HCT116 (cell line): ENCODE measurements around the gene MBP. TPM values are rescaled to one million over a fixed set of nuclear protein-coding genes. Genes with fewer than 3 reads are reported as not detected.

Experiments
- ATAC-seq: fragments of 200-7000 bp; cut with Tn5 transposase; 2 replicates; pipeline ENCODE4 v1.9.1; 2020; ENCODE audit warnings: mild to moderate bottlenecking, moderate library complexity
- BruUV-seq: library from RNA; stranded (reverse); fragments of 400-500 nt; replicated peaks from 2 replicates; lab custom pipeline; 2021; lab: Mats Ljungman, UMichigan
- CTCF ChIA-PET: fragments of 300-600 bp; sonication (Branson Sonifier 250); formaldehyde crosslinking; loops from one replicate; lab custom pipeline; 2021; ENCODE audit warnings: antibody characterized with exemption; lab: Charles Lee
- POLR2A ChIA-PET: fragments of 300-600, 350-600 bp; sonication (Branson Sonifier 250); formaldehyde crosslinking; loops from one replicate; lab custom pipeline; 2021; ENCODE audit warnings: antibody characterized with exemption; lab: Charles Lee
- RAD21 ChIA-PET, 2 experiments: fragments of 300-600 bp; sonication (Branson Sonifier 250); formaldehyde crosslinking; loops; one replicate each; lab custom pipeline; 2023; ENCODE audit warnings: low total read pairs in 2 of 2; ENCODE audit not compliant: uncharacterized antibody in 2 of 2, unreplicated experiment in 2 of 2, low non-redundant PET in 1 of 2; lab: Charles Lee
- DNase-seq: peaks from one replicate; pipeline ENCODE4 v3.0.0-alpha.2; 2010; ENCODE audit warnings: low read depth, low spot score
- H2AFZ ChIP-seq: fragments of 200-600 bp; shearing (Covaris generic), sonication (generic); 2 replicates; pipeline ENCODE4 v1.6.1; 2017; ENCODE audit warnings: low read depth, mixed run types, mixed read lengths, antibody characterized with exemption, low read length; ENCODE audit not compliant: poor library complexity, severe bottlenecking
- H3K27ac ChIP-seq: 2 replicates; pipeline ENCODE4 v1.5.1; 2012; ENCODE audit warnings: low read depth, low read length
- H3K27me3 ChIP-seq: fragments of 200-600 bp; sonication (generic); 2 replicates; pipeline ENCODE4 v1.6.1; 2016; ENCODE audit warnings: mixed run types, low read length, mixed read lengths; ENCODE audit not compliant: insufficient read depth
- H3K36me3 ChIP-seq, 2 experiments: fragments of 200-500 bp in 1 of 2; fragments of 200-600 bp in 1 of 2; sonication (Bioruptor generic) in 1 of 2; sonication (generic) in 1 of 2; 2 replicates each; pipeline versions ENCODE4 v1.5.1 to v1.6.1; 2014 to 2016; ENCODE audit warnings: low read length in 2 of 2, inconsistent platforms in 1 of 2, mixed read lengths in 1 of 2, mixed run types in 1 of 2; ENCODE audit not compliant: insufficient read depth in 2 of 2, control insufficient read depth in 1 of 2
- H3K4me1 ChIP-seq, 2 experiments: fragments of 200-600 bp in 1 of 2; sonication (generic) in 1 of 2; 2 replicates each; pipeline versions ENCODE4 v1.5.1 to v1.6.1; 2012 to 2017; ENCODE audit warnings: low read length in 2 of 2, inconsistent platforms in 1 of 2, mild to moderate bottlenecking in 1 of 2, mixed read lengths in 1 of 2, mixed run types in 1 of 2, moderate library complexity in 1 of 2; ENCODE audit not compliant: insufficient read depth in 2 of 2, control insufficient read depth in 1 of 2
- H3K4me2 ChIP-seq: fragments of 200-600 bp; sonication (generic); 2 replicates; pipeline ENCODE4 v1.6.1; 2017; ENCODE audit warnings: mixed run types, low read length, mixed read lengths
- H3K4me3 ChIP-seq, 2 experiments: fragments of 200-600 bp in 1 of 2; sonication (generic) in 1 of 2; replicated peaks in 1 of 2; 2 replicates each; pipeline ENCODE4 v1.5.1; 2011 to 2016; ENCODE audit warnings: low read length in 2 of 2, control low read depth in 1 of 2, low read depth in 1 of 2, mild to moderate bottlenecking in 1 of 2, mixed read lengths in 1 of 2, mixed run types in 1 of 2
- H3K79me2 ChIP-seq: fragments of 200-600 bp; sonication (generic); 2 replicates; pipeline ENCODE4 v1.6.1; 2017; ENCODE audit warnings: mild to moderate bottlenecking, mixed run types, low read length, moderate library complexity, mixed read lengths; ENCODE audit not compliant: insufficient read depth
- H3K9ac ChIP-seq: fragments of 200-600 bp; sonication (generic); 2 replicates; pipeline ENCODE4 v1.6.1; 2016; ENCODE audit warnings: low read length, mixed read lengths
- H3K9me2 ChIP-seq: fragments of 200-600 bp; sonication (generic), shearing (Covaris generic); 2 replicates; pipeline ENCODE4 v1.6.1; 2017; ENCODE audit warnings: mixed run types, mild to moderate bottlenecking, moderate library complexity; ENCODE audit not compliant: insufficient read depth
- H3K9me3 ChIP-seq, 2 experiments: fragments of 200-500 bp in 1 of 2; fragments of 200-600 bp in 1 of 2; sonication (Bioruptor generic) in 1 of 2; sonication (generic) in 1 of 2; 2 replicates each; pipeline ENCODE4 v1.6.1; 2014 to 2017; ENCODE audit warnings: low read length in 2 of 2, mixed read lengths in 2 of 2, inconsistent platforms in 1 of 2, low read depth in 1 of 2, mild to moderate bottlenecking in 1 of 2, mixed run types in 1 of 2, moderate library complexity in 1 of 2; ENCODE audit not compliant: control insufficient read depth in 1 of 2, insufficient read depth in 1 of 2
- H4K20me1 ChIP-seq: fragments of 200-600 bp; sonication (generic), shearing (Covaris generic); 2 replicates; pipeline ENCODE4 v1.6.1; 2017; ENCODE audit warnings: mixed run types, mild to moderate bottlenecking, moderate library complexity; ENCODE audit not compliant: insufficient read depth
- CBX3 ChIP-seq: IDR thresholded peaks from 2 replicates; pipeline ENCODE4 v1.6.1; 2012; ENCODE audit warnings: low read depth
- CEBPB ChIP-seq: IDR thresholded peaks from 2 replicates; pipeline ENCODE4 v1.6.1; 2012; ENCODE audit warnings: low read depth
- EGR1 ChIP-seq: IDR thresholded peaks from 2 replicates; pipeline ENCODE4 v1.6.1; 2012; ENCODE audit warnings: low read depth
- JUND ChIP-seq: IDR thresholded peaks from 2 replicates; pipeline ENCODE4 v1.6.1; 2012
- POLR2AphosphoS5 ChIP-seq: IDR thresholded peaks from 2 replicates; pipeline ENCODE4 v1.6.1; 2011; ENCODE audit warnings: mild to moderate bottlenecking, low read depth, low read length, moderate library complexity
- SRF ChIP-seq: IDR thresholded peaks from 2 replicates; pipeline ENCODE4 v1.6.1; 2012; ENCODE audit warnings: low read depth
- YY1 ChIP-seq: IDR thresholded peaks from 2 replicates; pipeline ENCODE4 v1.6.1; 2011; ENCODE audit warnings: low read length, low read depth, moderate library complexity, mild to moderate bottlenecking; ENCODE audit not compliant: insufficient replicate concordance; ENCODE audit errors: extremely low read depth
- ZBTB33 ChIP-seq: IDR thresholded peaks from 2 replicates; pipeline ENCODE4 v1.6.1; 2011; ENCODE audit warnings: mild to moderate bottlenecking, low read length, moderate library complexity; ENCODE audit not compliant: insufficient replicate concordance; ENCODE audit errors: extremely low read depth
- ZFX ChIP-seq: fragments of 450-650 bp; IDR thresholded peaks from 2 replicates; pipeline ENCODE4 v1.6.1; 2017
- intact Hi-C: fragments of 100-400 bp; cut with micrococcal nuclease; formaldehyde crosslinking; loops from 2 replicates; pipeline ENCODE4 v1.10.0; 2022
- total RNA-seq: library from RNA; stranded (reverse); gene quantifications from one replicate; pipeline ENCODE4 v1.2.1, GENCODE V29; 2021; ENCODE audit not compliant: unreplicated experiment
- TF ChIP-seq, protein P1 (sequence below): IDR thresholded peaks from 2 replicates; pipeline ENCODE4 v1.6.1; 2012
- TF ChIP-seq, protein P2 (sequence below): IDR thresholded peaks from 2 replicates; pipeline ENCODE4 v1.6.1; 2012

MBP gene
- total RNA-seq, 1 experiment from 2014 or later = 34.9 TPM

- no peak overlapping the region for H3K4me3 ChIP-seq
- H3K27ac ChIP-seq = no peak overlapping the region
- ChIA-PET CTCF (no interaction called here), RAD21 (no interaction called here), POLR2A (no interaction called here)
- no peak overlapping the region for H2AFZ ChIP-seq
- no peaks in the 10 kb centered on the region for H3K9me3 ChIP-seq
- H3K36me3 ChIP-seq = peaks cover 4 to 5% of the 10 kb centered on the region in 2 experiments; a peak in 2 of 4 replicates
- no peaks in the 10 kb centered on the region for H3K27me3 ChIP-seq
- no peak overlapping the region for H3K4me2 ChIP-seq
- TF ChIP-seq EGR1 = no peak
- no peak for TF ChIP-seq ZFX
- no peak for TF ChIP-seq CEBPB
- TF ChIP-seq YY1 = no peak
- TF ChIP-seq ZBTB33 = no peak
- TF ChIP-seq, protein P1, sequence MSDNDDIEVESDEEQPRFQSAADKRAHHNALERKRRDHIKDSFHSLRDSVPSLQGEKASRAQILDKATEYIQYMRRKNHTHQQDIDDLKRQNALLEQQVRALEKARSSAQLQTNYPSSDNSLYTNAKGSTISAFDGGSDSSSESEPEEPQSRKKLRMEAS = no peak
- no peak for TF ChIP-seq POLR2AphosphoS5
- TF ChIP-seq, protein P2, sequence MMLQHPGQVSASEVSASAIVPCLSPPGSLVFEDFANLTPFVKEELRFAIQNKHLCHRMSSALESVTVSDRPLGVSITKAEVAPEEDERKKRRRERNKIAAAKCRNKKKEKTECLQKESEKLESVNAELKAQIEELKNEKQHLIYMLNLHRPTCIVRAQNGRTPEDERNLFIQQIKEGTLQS = no peak
- TF ChIP-seq CBX3 = no peak
- no peak for TF ChIP-seq SRF
- no peak for TF ChIP-seq JUND
- ATAC-seq (no peak), DNase-seq (no peak)
- H3K9ac ChIP-seq = no peak overlapping the region
- intact Hi-C loops = no loop called here
- peaks cover 23% of the 10 kb centered on the region; the same call in 1 of the 2 replicates for H3K79me2 ChIP-seq
- BruUV-seq = no TSS peak
- peaks cover 30 to 31% of the 10 kb centered on the region in 2 experiments for H3K4me1 ChIP-seq
- no peaks in the 10 kb centered on the region for H4K20me1 ChIP-seq
- no peaks in the 10 kb centered on the region for H3K9me2 ChIP-seq
Observed at GRCh38 chr18:77093067-77093430, 39.5 kb downstream of the MBP start.
